ENCODE data around the gene CCDC68.
A peak's percentile ranks its signal among the peaks of the same experiment; 100 is the strongest.

Gene CCDC68

DNA sequence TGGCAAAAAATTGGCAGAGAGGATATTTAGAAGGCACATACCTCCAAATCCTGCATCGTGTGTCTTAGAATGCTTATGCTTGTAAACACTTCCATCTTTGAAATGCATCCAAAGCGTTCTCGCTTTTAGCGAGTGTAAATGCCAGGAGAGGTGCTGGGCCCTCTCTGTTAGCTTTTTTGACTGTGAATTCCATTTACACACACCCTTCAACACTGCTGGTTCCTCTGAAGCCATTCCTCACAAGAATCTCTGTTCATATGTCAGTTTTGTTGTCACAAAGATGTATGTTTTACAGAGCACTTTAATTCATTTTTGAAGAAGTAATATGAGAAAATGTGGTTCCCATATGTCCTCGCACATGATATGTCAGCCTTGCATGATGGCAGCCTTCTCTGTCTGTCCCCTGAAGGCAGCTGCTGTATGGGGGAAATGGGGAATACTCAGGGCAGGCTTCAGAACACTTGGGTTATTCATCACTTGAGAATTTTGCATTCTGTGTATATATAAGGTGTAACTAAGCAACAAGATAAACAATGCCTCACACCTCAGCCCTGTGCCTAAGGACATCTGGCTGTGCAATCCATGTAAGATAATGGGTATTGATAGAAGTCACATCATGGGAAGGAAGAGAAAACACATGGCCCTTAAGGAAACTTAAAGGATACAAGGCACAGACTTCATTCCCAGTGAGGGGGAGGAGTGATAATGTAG, 78.7 kb downstream of the CCDC68 start:
- DNase-seq (ENCODE audit: low read depth), result peak; percentile 13
- TF ChIP-seq, protein P1, sequence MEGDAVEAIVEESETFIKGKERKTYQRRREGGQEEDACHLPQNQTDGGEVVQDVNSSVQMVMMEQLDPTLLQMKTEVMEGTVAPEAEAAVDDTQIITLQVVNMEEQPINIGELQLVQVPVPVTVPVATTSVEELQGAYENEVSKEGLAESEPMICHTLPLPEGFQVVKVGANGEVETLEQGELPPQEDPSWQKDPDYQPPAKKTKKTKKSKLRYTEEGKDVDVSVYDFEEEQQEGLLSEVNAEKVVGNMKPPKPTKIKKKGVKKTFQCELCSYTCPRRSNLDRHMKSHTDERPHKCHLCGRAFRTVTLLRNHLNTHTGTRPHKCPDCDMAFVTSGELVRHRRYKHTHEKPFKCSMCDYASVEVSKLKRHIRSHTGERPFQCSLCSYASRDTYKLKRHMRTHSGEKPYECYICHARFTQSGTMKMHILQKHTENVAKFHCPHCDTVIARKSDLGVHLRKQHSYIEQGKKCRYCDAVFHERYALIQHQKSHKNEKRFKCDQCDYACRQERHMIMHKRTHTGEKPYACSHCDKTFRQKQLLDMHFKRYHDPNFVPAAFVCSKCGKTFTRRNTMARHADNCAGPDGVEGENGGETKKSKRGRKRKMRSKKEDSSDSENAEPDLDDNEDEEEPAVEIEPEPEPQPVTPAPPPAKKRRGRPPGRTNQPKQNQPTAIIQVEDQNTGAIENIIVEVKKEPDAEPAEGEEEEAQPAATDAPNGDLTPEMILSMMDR (conservative IDR thresholded peaks at IDR 0.05; ENCODE audit: low read depth, low read length), result no peak
- H3K4me3 ChIP-seq (ENCODE audit: low read length), result no peak overlapping the region

DNA sequence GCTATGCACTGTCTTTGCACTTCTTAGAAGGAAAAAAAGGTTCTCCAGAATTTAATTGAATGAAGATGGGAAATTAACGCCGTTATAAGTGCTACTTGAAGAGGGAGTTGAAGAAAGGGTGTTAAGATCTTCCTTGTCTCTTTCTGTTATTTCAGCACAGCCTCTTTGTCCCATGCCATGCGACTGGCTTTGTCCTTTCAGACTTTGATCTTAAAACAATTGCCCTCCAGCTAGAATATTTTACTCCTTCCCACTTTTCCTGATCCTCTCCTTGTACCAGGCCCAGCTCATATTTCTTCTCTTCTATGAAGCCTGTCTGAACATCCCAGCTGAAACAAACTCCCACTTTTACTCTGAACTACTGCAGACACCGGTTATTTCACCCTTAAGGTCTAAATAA, 79.6 kb downstream of the CCDC68 start:
- TF ChIP-seq, protein P1 (conservative IDR thresholded peaks at IDR 0.05; ENCODE audit: low read depth, low read length), result no peak
- H3K4me3 ChIP-seq (ENCODE audit: low read length), result no peak overlapping the region
- no peak for DNase-seq (ENCODE audit: low read depth)

DNA sequence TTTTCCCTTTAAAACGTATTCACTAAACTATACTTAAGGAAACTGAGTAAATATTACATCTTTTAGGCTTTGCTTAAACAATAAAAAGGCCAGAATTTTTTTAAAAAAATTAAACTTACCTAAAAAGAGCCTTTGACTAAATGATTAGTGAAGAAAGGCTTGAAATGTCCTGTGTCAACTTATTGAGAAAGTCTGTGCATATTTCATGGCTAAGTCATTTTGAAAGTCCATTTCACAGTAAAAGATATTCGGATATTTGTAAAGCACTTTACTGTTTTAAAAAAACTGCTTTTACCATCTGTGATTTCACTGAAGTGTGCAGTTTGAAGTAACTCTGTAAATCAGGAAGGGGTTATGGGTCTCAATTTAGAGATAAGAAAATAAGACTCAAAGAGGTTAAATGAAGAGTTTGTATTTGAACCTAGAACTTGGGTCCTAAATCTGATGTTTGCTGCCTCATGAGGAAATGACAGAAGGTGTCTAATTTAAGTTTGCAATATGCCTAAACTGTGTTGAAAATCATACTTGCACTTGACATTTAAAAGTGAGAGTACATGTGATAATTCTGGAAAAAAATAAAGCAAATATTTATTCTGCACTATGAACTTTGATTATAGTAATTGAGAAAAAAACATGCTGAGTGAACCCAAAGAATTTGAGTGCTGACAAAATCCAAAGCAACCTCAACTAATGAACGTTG, 80.5 kb downstream of the CCDC68 start:
- DNase-seq (ENCODE audit: low read depth), result no peak

DNA sequence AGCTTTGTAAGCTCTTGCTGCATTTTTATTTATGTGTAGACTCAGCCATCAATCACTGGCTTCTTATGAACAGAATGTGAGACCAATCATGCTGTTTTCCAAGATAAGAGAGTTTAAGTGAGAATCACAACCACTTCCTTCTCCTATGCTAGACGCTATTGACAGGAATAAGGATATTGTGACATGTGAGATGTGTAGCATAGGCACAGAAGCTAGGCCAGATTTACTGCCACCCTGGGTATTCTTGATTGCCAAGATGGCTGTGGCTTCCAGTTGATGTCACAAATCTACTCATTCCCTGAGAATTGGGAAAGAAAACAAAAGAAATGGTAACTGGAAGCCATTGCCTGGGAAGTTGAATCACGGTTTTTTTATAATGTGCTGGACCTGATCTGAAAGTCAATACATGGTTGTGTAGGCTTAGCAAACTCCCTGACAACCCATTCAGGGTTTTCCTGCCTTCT, 81.1 kb downstream of the CCDC68 start:
- TF ChIP-seq, protein P1 (conservative IDR thresholded peaks at IDR 0.05; ENCODE audit: low read depth, low read length), result no peak
- DNase-seq (ENCODE audit: low read depth), result no peak
- H3K4me3 ChIP-seq (ENCODE audit: low read length), result no peak overlapping the region

More for the DNA sequence above, 80.5 kb downstream of the CCDC68 start:
- no peak overlapping the region for H3K4me3 ChIP-seq (ENCODE audit: low read length)
- TF ChIP-seq, protein P1 (conservative IDR thresholded peaks at IDR 0.05; ENCODE audit: low read depth, low read length), result no peak

DNA sequence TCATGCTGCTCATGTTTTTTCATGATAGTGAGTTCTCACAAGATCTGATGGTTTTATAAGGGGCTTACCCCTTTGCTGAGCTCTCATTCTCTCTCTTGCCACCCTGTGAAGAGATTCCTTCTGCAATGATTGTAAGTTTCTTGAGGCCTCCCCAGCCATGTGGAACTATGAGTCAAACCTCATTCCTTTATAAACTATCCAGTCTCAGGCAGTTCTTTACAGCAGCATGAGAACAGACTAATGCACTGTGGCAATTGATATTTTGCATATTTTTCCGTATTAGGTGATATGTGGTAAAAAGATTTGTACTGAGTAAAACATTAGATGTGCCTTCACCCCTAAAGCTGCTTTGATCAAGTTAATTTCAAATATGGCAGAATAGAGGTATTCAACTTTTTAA, 82.2 kb downstream of the CCDC68 start:
- no peak for DNase-seq (ENCODE audit: low read depth)
- TF ChIP-seq, protein P1 (conservative IDR thresholded peaks at IDR 0.05; ENCODE audit: low read depth, low read length), result no peak
- H3K4me3 ChIP-seq (ENCODE audit: low read length), result no peak overlapping the region

DNA sequence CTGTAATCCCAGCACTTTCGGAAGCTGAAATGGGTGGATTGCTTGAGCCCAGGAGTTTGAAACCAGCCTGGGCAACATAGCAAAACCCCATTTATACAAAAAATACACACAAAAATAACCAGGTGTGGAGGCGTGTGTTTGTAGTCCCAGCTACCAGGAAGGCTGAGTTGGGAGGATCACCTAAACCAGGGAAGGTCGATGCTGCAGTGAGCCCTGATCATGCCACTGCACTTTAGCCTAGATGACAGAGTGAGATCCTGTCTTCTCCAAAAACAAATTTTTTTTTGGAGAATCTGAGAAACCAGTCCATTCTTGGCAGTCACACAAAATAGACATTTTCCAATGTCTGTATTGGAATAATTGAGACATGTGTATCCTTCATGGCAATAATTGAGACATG, 84.2 kb downstream of the CCDC68 start:
- no peak for DNase-seq (ENCODE audit: low read depth)
- no peak overlapping the region for H3K4me3 ChIP-seq (ENCODE audit: low read length)
- TF ChIP-seq, protein P1 (conservative IDR thresholded peaks at IDR 0.05; ENCODE audit: low read depth, low read length), result no peak

DNA sequence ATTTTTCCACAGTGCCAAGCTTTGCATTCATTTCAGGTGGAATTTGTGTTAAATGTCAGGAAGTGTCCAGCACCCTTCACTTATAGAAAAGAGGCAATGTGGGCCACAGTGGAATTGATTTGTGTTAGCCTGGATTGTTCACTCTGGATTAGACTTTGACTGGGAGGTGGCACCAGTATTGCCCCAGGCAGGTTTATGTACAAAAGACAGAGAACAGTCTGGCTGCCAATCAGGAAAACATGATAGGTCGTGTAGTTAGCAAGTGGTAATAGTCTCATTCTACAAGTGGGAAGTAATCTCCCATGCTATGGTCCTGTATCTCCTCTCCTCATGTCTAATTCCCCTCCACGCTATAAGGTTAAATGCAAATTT, 85.4 kb downstream of the CCDC68 start:
- no peak for DNase-seq (ENCODE audit: low read depth)
- TF ChIP-seq, protein P1 (conservative IDR thresholded peaks at IDR 0.05; ENCODE audit: low read depth, low read length), result no peak
- H3K4me3 ChIP-seq (ENCODE audit: low read length), result no peak overlapping the region

Measured in retinal pigment epithelial cell (primary cell).